GM19025 (cell line): Measurements from ENCODE around the gene CKAP4.

ENCODE experiments used
- ATAC-seq: cut with Tn5 transposase; IDR thresholded peaks from one replicate; pipeline ENCODE4 v1.9.1; 2021; ENCODE audit warnings: mild to moderate bottlenecking, low read depth, moderate library complexity; ENCODE audit not compliant: unreplicated experiment

CKAP4 gene

GRCh38 chr12:106205208-106206069 lies 42.4 kb downstream of the CKAP4 start:
- ATAC-seq = no peak

GRCh38 chr12:106204312-106204711 lies 43.5 kb downstream of the CKAP4 start:
- ATAC-seq = no peak

- no peak for ATAC-seq
Observed at GRCh38 chr12:106197906-106198623, 49.8 kb downstream of the CKAP4 start.

GRCh38 chr12:106195621-106196027 lies 52.2 kb downstream of the CKAP4 start:
- ATAC-seq = no peak

GRCh38 chr12:106194351-106194750 lies 53.5 kb downstream of the CKAP4 start:
- no peak for ATAC-seq

- ATAC-seq = no peak
Observed at GRCh38 chr12:106193394-106194215, 54.2 kb downstream of the CKAP4 start.

- no peak for ATAC-seq
Observed at GRCh38 chr12:106192659-106193393, 55.0 kb downstream of the CKAP4 start.

GRCh38 chr12:106190581-106190980 lies 57.2 kb downstream of the CKAP4 start:
- no peak for ATAC-seq

GRCh38 chr12:106189341-106189740 lies 58.5 kb downstream of the CKAP4 start:
- no peak for ATAC-seq

- no peak for ATAC-seq
Observed at GRCh38 chr12:106188256-106188655, 59.6 kb downstream of the CKAP4 start.
